GM21737 (cell line): ENCODE data around the gene CCRL2.
"Not testable (repeated sequence)": the region's sequence is repeated elsewhere in the genome, so short reads cannot be mapped to it uniquely, and the experiment has no call there.

Source experiments
- ATAC-seq: cut with Tn5 transposase; IDR thresholded peaks from one replicate; pipeline ENCODE4 v1.9.1; 2021; ENCODE audit warnings: mild to moderate bottlenecking, moderate library complexity; ENCODE audit not compliant: unreplicated experiment

CCRL2 gene

DNA sequence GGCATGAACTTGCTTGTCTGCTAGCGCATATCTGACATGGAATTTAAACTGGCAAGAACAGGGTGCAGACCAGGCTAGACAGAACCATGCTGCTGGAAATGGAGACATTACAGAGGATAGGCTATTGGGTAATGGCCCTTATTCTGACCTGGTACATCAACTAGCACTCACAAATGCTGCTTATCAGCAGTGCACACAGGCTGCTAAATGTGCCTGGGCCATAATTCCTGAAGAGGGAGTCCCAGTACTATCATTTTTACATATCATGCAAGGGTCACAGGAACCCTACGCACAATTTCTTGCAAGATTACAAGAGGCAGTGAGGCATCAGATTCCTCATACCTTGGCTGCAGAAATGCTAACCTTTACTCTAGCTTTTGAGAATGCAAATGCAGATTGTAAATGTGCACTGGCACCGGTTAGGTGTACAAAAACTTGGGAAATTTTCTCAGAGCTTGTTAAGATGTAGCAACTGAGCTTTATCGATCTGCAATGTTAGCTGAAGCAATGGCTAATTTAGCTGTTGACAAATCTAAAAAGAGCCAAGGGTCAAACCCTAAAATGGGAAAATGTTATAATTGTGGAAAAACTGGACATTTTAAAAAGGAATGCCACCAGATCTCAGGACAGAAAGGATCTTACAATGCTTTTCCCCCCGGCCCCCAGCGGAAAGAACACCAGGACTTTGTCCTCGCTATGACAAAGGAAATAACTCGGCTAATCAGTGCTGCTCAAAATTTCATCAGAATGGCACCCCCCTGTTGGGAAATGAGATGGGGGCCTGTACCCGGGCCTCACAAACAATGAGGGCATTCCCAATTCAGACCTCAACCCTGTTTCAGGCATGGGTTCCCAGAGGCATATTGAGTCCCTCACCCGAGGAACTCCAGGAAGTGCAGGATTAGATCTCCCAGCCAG lies 21.1 kb downstream of the CCRL2 start:
- ATAC-seq, result no peak

DNA sequence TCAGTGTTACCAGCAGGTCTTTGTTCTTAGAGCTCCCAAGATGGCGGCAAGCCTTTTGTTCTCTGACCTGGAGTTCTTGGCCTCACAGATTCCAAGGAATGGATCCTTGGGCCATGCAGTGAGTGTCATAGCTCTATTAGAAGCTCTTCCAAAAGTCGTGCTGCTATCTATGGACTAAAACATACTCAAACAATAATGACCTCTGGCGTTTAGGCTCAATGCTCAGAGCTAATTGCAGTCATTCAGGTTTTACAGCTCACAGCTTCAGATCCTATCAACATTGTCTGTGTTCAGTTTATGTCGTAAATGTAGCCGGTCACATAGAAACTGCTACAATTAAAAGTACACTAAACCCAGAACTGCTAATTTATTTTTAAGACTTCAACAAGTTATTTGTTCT lies 22.2 kb downstream of the CCRL2 start:
- ATAC-seq, result no peak

DNA sequence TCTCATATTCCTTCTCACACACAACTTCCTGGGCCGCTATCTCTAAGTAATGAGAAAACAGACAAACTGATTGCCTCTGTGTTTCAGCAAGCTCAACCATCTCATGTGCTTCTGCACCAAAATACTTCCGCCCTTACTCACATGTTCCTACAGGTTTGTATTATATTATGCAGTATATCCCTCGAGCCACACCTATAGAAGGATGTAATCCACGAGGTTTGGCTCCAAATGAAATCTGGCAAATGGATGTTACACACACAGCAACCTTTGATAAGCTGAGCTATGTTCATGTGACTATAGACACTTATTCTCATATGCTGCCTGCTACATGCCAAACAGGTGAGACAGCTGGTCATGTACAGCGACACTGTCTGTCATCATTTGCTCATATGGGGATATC lies 22.6 kb downstream of the CCRL2 start:
- ATAC-seq, result no peak

DNA sequence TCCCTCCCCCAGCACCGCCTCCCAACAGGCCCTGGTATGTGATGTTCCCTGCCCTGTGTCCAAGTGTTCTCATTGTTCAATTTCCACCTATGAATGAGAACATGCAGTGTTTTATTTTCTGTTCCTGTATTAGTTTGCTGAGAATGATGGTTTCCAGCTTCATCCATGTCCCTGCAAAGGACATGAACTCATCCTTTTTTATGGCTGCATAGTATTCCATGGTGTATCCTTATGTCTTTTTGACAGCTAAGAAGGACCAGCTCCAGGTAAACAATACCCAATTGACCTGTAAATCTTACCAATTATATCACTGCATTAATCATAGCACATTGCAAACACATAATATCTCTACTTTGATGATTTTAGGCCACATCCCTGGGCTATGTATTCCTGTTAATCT lies 23.8 kb downstream of the CCRL2 start:
- ATAC-seq, result not testable (repeated sequence)

GRCh38 chr3:46431905-46432304 lies 24.8 kb downstream of the CCRL2 start:
- not testable (repeated sequence) for ATAC-seq

- not testable (repeated sequence) for ATAC-seq
These were observed 26.1 kb downstream of the CCRL2 start for GRCh38 chr3:46433118-46433517.

- ATAC-seq, result no peak
These were observed 26.8 kb downstream of the CCRL2 start for GRCh38 chr3:46433841-46434240.

DNA sequence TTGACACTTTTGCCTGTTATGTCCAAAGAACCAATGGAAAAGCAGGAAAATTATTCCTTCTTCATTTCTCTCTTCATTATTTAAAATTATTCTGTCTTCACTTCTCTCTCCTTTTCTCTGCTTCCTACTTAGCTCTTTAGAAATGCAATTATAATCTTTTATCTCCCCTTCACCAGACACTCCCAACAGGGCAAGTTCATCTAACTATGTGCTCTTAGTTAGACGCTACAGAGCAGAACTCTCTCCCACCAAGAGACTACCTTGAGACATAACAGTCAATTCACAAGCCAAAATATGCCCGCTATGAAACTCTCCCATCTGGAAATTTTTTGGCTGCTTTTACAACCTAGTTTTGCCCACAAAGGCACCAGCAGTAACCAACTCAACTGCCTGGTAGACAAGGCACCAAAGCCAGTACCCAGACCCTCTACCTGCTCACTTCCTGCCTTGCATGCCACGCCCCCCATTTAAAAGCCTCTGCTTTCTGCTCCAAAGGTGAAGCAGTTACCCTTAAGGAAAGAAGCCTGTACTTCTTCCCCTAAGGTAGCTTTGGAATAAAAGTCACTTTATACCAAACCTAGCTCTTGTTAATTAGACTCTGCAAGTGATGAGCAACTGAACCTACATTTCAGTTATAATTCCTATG lies 28.1 kb downstream of the CCRL2 start:
- no peak for ATAC-seq

GRCh38 chr3:46438831-46439230 lies 31.8 kb downstream of the CCRL2 start:
- no peak for ATAC-seq

DNA sequence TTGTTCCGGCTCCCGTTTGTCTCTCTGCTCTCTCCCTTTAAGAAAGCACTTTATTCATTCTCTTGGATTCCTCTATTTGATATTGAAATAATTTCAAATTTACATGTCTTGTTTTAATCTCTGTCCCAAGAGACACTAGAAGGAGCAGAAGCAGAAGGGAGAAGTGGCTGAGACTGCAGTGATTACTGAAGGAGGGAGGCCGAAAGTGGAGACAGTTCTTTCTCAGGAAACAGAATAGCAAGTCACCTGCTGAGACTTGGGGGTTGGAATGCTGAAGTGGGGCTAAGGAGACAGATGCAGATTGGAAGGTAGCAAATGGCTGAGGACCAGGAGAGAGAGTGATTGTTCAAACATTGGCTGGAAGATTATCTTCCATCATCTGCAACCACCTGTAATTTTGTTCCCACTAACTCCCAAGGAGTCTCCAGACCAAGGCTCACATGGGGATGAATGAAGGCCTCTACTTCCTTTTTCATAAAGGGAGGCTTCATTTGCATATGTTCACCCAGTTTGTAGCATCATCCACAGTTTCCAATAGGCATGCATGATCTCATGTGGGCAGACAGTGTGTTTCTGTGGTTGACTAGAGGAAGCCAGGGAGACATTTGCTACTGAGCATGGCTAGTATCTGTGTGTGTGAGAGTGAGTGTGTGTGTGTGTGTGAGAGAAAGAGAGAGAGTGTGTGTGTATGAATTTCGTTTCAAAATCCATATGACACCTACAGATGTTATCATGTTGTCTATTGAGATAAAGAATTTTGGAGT lies 33.7 kb downstream of the CCRL2 start:
- peak; percentile 83 for ATAC-seq

DNA sequence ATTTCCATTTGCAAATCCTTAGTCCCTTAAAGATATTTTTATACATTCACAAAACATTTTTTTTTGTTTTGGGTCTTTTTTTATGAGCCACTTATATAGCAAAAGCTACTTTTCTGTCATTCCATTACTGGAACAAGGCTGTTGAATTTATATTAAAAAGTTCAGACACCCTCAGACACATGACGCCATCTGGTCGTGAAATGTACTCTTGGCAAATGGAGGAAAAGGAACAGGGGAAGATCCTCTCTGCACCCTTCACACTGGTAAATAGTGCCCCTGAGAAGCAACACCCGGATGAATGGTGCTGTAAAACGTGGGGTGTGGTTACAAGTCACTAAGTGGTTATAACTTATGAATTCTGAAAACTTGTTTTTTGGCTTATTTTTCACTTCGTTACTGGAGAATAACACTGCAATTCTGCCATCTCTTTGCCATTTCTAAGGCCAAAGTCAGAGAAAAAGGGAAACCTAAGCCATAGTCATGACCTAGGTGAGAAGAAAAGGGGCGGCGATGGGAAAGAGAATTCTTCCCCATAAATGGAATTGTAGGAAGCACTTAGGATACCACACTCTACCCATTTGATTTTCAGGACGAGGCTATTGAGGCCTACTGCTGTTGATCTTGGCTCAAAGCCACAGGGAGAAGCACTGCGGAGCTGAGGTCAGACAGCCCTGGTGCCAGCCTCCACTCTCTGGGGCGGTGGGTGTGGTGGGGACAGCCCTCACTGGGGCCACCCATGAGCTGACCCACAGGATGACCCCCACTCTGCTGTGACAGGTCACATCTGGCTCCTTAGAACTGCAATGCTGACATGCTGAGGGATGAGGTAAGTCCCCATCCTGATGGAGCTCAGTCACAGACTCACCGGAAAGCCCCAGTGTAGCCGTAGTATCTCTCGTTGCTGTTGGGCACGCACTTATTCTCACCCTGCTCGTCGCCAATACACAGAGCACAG lies 35.8 kb downstream of the CCRL2 start:
- no peak for ATAC-seq

- no peak for ATAC-seq
These were observed 40.3 kb downstream of the CCRL2 start for GRCh38 chr3:46447228-46447985.

GRCh38 chr3:46448721-46449120 lies 41.7 kb downstream of the CCRL2 start:
- no peak for ATAC-seq

DNA sequence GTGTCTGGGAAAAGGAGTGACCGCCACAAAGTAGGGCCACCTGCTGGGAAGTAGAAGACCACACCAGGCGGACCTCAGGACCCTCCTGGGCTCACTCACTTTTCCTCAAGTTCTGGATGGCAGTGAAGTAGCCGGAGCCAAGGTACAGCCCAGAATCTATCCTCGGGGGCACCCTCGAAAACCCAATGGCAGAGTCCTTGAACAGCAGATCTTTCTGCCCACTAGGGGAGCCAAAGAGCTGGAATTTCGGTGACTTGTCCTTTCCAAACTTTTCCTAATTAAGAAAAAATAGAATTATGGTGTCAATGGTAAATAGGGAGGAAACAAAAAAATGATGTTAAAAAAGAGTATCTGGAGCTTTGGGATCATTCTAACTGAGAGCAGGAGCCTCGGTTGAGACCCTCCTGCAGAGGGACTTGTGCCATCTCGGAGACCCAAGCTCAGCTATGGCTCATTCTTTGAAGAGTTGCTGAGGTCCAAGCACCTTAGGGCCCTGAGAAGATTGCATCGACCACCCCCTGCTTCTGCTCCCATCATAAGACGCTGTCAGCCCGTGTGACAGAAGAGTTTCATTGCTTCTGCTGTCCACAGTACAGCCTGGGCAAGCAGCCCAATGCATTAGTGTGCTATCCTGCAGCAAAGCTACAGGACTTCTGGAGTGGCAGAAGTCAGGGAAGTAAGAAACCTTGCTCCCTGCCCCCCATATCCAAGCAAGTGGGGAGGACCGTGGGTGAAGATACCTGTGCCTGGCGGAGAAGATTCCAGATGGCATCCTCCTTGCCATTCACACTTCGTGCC lies 42.9 kb downstream of the CCRL2 start:
- no peak for ATAC-seq

GRCh38 chr3:46453526-46454208 lies 46.6 kb downstream of the CCRL2 start:
- ATAC-seq, result no peak

GRCh38 chr3:46454209-46454595 lies 47.1 kb downstream of the CCRL2 start:
- no peak for ATAC-seq

GRCh38 chr3:46454606-46455005 lies 47.5 kb downstream of the CCRL2 start:
- ATAC-seq, result no peak
